KG1 (cell line): ENCODE data around the gene VANGL1.
A peak's percentile ranks its signal among the peaks of the same experiment; 100 is the strongest.
"Not testable (repeated sequence)": the region's sequence is repeated elsewhere in the genome, so short reads cannot be mapped to it uniquely, and the experiment has no call there.

ENCODE experiments used
- DNase-seq: peaks from one replicate; lab custom pipeline; 2025; lab: John Stamatoyannopoulos, UW

VANGL1 gene

DNA sequence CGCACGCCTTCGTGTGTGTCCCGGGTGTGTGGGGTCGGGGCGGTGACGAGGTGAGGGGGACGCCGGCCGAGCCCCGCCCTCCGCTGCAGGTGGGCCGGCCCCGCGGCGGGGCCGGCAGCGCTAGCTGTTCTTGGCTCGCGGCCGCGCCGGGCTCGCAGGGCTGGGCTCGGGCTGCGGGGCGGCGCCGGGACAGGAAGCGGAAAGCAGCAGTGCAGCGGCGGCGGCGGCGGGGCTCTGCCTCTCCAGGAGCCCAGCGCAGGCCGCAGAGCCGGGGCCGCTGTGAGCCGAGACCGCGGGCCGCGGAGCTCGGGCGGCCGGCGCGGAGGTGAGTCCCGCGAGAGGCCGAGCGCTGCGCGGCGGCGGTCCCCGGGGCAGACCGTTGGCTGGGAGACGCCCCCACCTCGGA, at the start of gene VANGL1:
VANGL1 (plus strand) TSS at position 209 of the 406 bp plus-strand sequence. CDS start 9,444 bp downstream, outside the sequence.
- DNase-seq: no peak

- DNase-seq: no peak
These were observed 49.5 kb upstream of the VANGL1 start for GRCh38 chr1:115592264-115592663.

- no peak for DNase-seq
These were observed 48.2 kb upstream of the VANGL1 start for GRCh38 chr1:115593365-115594259.

GRCh38 chr1:115594600-115594999, 47.2 kb upstream of the VANGL1 start:
- DNase-seq: no peak

GRCh38 chr1:115595279-115596079, 46.3 kb upstream of the VANGL1 start:
- DNase-seq: peak; percentile 53

GRCh38 chr1:115596080-115596780, 45.5 kb upstream of the VANGL1 start:
- no peak for DNase-seq

- DNase-seq: no peak
These were observed 37.3 kb upstream of the VANGL1 start for GRCh38 chr1:115604508-115604907.

DNA sequence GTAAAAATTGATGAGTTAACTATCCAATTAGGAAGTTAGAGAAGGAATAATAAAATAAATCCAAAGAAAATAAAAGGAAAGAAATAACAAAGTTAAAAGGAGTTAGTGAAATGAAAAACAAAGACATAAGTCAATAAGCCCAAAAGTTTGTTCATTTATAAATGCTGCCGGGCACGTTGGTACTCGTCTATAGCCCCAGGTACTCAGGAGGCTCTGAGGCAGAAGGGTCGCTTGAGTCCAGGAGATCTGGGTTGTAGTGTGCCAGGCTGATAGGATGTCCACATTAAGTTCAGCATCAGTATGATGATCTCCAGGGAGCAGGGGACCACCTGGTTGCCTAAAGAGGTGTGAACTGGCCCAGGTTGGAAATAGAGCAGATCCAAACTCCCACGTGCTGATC, 35.5 kb upstream of the VANGL1 start:
- no peak for DNase-seq

DNA sequence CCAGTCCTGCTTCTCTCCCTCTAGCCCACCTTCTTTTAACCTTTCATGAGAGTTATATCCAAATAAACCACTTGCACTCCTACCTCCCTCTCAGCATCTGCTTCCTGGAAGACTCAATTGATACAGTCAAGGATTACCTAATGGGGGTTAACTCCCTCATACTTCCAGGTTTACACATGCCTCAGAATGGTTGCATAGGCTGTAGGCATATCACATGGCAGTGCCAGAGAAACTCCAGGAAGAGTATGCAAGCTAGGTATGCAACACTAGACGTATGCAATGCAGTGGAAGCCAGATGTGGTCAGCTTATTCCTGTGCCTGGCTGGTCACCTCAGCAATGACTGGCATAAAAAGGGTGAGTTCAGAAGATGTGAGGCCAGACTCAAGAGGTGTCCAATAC, 32.7 kb upstream of the VANGL1 start:
- DNase-seq: no peak

GRCh38 chr1:115613767-115614166, 28.0 kb upstream of the VANGL1 start:
- DNase-seq: no peak

DNA sequence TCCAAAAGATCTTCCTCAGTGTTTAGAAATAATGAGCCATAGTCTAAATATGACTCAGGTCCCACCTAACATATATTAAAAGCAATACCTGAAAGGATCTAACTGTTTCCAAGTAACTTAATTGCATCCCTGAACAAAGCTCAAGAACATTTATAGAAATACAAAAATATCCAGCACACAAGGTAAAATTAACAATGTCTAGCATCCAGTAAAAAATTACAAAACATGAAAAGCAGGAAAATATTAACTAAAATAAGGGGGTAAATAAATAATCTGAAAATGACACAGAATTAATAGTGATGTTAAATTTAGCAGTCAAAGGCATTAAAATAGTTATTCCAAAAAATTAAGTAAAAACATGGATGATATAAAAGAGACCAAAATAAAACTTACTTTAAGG, 21.3 kb upstream of the VANGL1 start:
- DNase-seq: no peak

- DNase-seq: no peak
These were observed 20.8 kb upstream of the VANGL1 start for GRCh38 chr1:115620950-115621349.

DNA sequence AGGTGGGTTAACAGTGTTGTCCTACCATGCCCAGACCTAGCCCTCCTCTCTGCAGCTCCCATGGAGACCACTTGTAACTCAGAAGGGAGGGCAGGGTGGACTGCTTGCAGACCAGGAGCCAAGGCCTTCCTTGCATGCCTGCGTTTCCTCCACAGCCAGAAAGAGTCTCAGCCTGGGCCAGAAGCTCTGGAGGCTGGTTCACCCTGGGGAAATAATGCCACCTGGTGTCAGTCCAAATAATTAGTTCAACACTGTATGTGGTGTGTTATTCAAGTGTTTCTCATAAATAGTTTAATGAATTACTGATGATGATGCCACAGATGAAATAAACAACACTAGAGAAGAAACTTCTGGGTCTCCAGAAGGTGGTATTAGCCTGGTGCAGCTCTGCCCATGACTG, 16.9 kb upstream of the VANGL1 start:
- DNase-seq: no peak

- no peak for DNase-seq
These were observed 11.4 kb upstream of the VANGL1 start for GRCh38 chr1:115630342-115630741.

DNA sequence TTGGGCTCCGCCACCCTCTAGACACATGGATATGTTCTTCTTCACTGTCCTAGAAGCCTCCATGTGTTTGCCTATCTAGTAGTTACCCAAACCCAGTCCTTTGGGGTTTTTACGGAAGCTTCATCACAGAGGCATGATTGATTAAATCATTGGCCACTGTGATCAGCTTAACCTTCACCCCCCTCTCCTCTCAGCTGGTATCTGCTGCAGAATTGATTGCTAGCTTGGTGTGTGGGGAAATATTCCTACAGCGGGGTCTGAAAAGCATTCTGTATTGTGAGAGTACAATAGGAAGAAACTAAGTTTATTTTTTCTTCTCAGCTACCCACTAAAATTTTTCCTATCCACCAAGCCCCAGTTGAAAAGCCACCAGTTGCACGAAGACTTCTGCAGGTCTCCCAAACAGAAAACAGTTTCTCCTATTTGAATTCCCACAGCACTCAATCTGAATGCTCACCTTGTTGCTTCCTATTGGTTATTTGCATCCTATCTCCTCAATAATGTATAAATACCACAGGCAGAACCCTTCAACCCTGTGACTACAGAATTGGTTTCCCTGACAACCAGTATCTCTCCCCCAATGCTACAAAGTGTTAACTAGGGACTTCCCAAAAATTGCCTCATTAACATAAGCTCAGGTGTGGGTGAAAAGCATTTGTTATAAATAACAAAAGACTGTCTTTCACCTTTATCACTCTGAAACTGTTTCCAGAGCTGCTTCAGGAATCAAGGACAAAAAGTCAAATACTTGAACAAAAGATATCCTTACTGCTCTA, 9.3 kb upstream of the VANGL1 start:
- DNase-seq: no peak

GRCh38 chr1:115633606-115634005, 8.2 kb upstream of the VANGL1 start:
- DNase-seq: not testable (repeated sequence)

DNA sequence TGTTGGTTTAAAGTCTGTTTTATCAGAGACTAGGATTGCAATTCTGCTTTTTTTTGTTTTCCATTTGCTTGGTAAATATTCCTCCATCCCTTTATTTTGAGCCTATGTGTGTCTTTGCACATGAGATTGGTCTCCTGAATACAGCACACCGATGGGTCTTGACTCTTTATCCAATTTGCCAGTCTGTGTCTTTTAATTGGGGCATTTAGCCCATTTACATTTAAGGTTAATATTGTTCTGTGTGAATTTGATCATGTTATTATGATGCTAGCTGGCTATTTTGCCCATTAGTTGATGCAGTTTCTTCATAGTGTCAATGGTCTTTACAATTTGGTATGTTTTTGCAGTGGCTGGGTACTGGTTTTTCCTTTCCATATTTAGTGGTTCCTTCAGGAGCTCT, 4.5 kb upstream of the VANGL1 start:
- not testable (repeated sequence) for DNase-seq

GRCh38 chr1:115640384-115640783, 1.4 kb upstream of the VANGL1 start:
- DNase-seq: no peak

DNA sequence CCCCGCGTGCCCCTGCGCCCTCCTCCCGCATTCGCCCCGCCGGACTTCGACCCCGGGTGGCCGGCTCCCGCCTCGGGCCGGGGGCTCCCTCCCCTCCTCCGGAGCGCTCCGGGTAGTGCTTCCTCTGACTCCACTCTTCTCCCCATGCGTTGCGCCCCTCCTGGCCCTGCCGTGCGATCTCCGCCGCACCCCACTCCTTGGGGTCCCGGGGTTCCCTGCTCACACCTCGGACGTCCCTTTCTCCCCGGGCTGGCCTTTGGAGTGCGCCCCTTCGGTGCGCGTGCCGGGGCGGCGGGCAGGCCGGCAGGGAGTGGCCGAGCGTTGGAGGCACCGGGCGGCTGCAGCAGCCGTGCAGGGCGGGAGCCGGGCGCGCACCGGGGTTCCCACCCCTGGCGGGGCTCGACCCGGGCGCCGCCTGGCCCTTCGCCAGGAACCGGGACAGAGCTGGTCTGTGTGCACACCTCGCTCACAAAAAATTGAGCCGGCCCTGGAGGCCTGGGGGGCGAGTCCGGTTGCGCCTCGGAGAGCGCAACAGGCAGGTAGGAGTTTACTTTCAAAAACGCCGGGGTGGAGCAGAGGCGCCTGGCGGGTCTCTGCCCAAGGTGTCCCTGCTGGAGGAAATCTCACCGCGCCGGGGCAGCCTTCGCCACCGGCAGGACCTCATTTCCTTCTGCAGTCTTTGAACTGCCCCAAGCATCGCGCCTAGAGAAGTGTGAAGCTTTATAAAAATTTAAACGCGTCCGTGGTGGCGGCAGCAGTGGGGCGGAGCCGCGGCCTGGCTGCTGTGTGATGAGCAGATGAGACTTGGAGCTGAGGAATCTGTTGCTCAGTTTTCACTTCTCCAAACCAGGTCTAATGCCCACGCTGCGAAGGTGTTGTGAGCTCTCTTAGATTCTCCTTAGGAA, 650 bp downstream of the VANGL1 start:
- peak; percentile 39 for DNase-seq

DNA sequence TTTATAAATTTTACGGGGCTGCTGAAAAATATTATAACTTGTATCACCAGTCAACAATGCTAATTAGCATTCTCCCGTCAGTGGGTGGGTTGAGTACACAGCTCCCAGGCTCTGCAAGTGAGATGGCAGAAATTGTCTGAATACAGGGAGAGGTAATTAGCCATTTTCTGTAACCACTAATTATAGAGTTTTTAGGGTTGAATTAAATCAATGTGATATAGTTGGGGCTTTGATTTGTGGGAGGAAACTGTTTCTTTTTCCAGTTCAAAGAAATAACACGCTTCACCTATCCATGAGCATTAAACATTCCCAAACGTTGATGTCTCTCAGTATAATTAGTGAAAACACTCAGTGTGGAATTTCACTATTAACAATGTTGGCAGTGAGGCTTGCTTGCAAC, 1.5 kb downstream of the VANGL1 start:
- no peak for DNase-seq

DNA sequence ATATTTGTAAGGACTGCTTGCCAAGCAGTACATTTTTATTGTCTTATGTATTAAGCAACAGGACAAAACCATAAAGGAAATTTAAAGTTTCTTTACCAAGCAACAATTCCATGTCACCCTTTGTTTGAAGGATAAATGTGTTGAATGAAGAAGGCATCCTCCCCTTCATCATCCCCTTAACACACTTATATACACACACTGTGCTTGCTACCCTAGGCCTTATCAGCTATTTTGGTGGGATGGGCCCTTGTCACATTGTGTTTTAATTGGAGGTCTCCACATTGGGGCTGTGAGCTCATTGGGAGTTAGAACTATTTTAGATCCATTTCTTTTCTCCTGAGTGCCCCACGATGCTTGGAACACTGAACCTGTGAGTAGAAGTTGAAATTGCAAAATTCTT, 1.9 kb downstream of the VANGL1 start:
- DNase-seq: no peak
